Measurements from ENCODE around the gene AXL. TPM values are rescaled to one million over a fixed set of nuclear protein-coding genes. Genes with fewer than 3 reads are reported as not detected.

The AXL gene
- total and polyA plus RNA-seq, 10 donors: 2.3 to 135 (median 61.5) TPM

- intact Hi-C loops (cut with DNase I; ENCODE audit: low total_unique reads): loop anchor here (5.0 kb wide), 1 partner anchor 57 kb away; no protein-coding TSS in a partner anchor
- Histone ChIP-seq H3K4me1 (peaks cover 21 to 54% (median 46%) of the 10 kb centered on the region in 6 donors), H3K27me3 (replicated peaks in 1 of 7) (no peaks in the 10 kb centered on the region), H3K27ac (peak within 1 kb of the TSS; percentile 96 to 100 (median 99)), H3K9me3 (no peaks in the 10 kb centered on the region), H3K4me3 (peak within 1 kb of the TSS; percentile 73 to 89 (median 85)), H3K36me3 (peaks cover 0 to 34% (median 14%) of the 10 kb centered on the region in 6 donors)
- WGBS, 5 donors: 0 to 1% (median 1%) methylated on average over 25 to 55 of the region's 55 CpGs
- TF ChIP-seq POLR2AphosphoS5 (IDR thresholded peaks at IDR 0.05) (peak; percentile 79 to 91 (median 87)), POLR2A (IDR thresholded peaks at IDR 0.05) (peak in 1 of 3 donors; percentile 81)
- TF ChIP-seq, protein P1, sequence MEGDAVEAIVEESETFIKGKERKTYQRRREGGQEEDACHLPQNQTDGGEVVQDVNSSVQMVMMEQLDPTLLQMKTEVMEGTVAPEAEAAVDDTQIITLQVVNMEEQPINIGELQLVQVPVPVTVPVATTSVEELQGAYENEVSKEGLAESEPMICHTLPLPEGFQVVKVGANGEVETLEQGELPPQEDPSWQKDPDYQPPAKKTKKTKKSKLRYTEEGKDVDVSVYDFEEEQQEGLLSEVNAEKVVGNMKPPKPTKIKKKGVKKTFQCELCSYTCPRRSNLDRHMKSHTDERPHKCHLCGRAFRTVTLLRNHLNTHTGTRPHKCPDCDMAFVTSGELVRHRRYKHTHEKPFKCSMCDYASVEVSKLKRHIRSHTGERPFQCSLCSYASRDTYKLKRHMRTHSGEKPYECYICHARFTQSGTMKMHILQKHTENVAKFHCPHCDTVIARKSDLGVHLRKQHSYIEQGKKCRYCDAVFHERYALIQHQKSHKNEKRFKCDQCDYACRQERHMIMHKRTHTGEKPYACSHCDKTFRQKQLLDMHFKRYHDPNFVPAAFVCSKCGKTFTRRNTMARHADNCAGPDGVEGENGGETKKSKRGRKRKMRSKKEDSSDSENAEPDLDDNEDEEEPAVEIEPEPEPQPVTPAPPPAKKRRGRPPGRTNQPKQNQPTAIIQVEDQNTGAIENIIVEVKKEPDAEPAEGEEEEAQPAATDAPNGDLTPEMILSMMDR (IDR thresholded peaks at IDR 0.05 in 8 of 11, conservative IDR thresholded peaks at IDR 0.05 in 3 of 11): peak in 5 of 11 experiments; percentile 16 to 53 (median 27)
- peak; percentile 98 for DNase-seq
Measured at GRCh38 chr19:41263850-41264580, 45.0 kb downstream of the AXL start, which contains the start of gene HNRNPUL1. Gene HNRNPUL1, plus strand, starts transcription at chr19:41264372. Its CDS starts 132 bp downstream, at chr19:41264504.

GRCh38 chr19:41264581-41265394, 45.8 kb downstream of the AXL start:
- 0 to 1% (median 1%) methylated on average over 55 to 75 of the region's 75 CpGs for WGBS, 5 donors
- intact Hi-C loops (cut with DNase I; ENCODE audit: low total_unique reads): loop anchor here (5.0 kb wide), 2 partner anchors 43 to 57 kb away; no protein-coding TSS in a partner anchor
- peak overlapping the region; percentile 73 to 89 (median 85) for H3K4me3 ChIP-seq
- H3K9me3 ChIP-seq: no peaks in the 10 kb centered on the region
- TF ChIP-seq, protein P1 (IDR thresholded peaks at IDR 0.05 in 8 of 11, conservative IDR thresholded peaks at IDR 0.05 in 3 of 11): peak in 2 of 11 experiments; percentile 2 to 21
- TF ChIP-seq POLR2A (IDR thresholded peaks at IDR 0.05): no peak
- TF ChIP-seq POLR2AphosphoS5 (IDR thresholded peaks at IDR 0.05): no peak
- peaks cover 21 to 54% (median 48%) of the 10 kb centered on the region in 6 donors for H3K4me1 ChIP-seq
- no peaks in the 10 kb centered on the region for H3K27me3 ChIP-seq (replicated peaks in 1 of 7)
- no peak for DNase-seq
- H3K27ac ChIP-seq: peak overlapping the region; percentile 93 to 100 (median 98)
- peaks cover 6 to 34% (median 22%) of the 10 kb centered on the region in 6 donors for H3K36me3 ChIP-seq

GRCh38 chr19:41265395-41266153, 46.6 kb downstream of the AXL start:
- peaks cover 6 to 40% (median 30%) of the 10 kb centered on the region in 6 donors for H3K36me3 ChIP-seq
- peak overlapping the region; percentile 73 to 89 (median 85) for H3K4me3 ChIP-seq
- H3K27ac ChIP-seq: peak overlapping the region; percentile 93 to 100 (median 98)
- intact Hi-C loops (cut with DNase I; ENCODE audit: low total_unique reads): loop anchor here (5.0 kb wide), 1 partner anchor 42 kb away; no protein-coding TSS in a partner anchor
- H3K4me1 ChIP-seq: peaks cover 21 to 58% (median 48%) of the 10 kb centered on the region in 6 donors
- no peak for TF ChIP-seq POLR2AphosphoS5 (IDR thresholded peaks at IDR 0.05)
- TF ChIP-seq, protein P1 (IDR thresholded peaks at IDR 0.05 in 8 of 11, conservative IDR thresholded peaks at IDR 0.05 in 3 of 11): no peak
- no peak for TF ChIP-seq POLR2A (IDR thresholded peaks at IDR 0.05)
- no peaks in the 10 kb centered on the region for H3K9me3 ChIP-seq
- H3K27me3 ChIP-seq (replicated peaks in 1 of 7): no peaks in the 10 kb centered on the region
- DNase-seq: no peak
- 28 to 39% (median 33%) methylated on average over 17 of the region's 17 CpGs for WGBS, 5 donors
